ENCODE data around the gene RAD51B.

DNA sequence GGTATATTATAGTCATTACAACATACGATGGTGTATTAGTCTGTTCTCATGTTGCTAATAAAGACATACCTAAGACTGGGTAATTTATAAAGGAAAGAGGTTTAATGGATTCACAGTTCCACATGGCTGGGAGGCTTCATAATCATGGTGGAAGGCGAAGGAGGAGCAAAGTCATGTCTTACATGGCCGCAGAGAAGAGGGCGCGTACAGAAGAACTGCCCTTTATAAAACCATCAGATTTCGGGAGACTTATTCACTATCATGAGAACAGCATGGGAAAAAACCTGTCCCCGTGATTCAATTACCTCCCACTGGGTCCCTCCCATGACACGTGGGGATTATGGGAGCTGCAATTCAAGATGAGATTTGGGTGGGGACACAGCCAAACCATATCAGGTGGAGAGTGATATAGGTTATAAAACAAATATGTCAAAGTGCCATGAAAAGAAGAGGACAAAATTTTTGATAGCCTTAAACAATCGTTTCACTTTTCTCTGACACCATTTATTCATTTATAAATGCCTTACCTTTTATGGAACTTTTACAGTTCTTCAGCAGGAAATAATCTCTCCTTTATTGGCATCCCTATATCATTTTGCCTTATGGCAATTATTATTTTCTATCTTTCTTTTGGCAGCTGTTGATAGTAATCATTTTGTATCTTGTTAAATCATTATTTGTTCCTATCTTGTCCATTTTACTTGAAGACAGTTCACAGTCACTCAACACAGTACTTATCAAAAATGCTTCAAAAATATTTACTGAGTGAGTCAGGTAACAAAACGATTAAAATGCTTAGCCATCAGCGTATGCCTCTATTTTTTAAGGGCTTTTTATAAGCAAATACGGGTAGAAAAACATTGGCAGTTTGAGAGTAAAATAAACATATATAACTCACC, 196.0 kb downstream of the RAD51B start:
- TF ChIP-seq CTCF (optimal IDR thresholded peaks at IDR 0.05 in 1 of 3, IDR thresholded peaks at IDR 0.05 in 1 of 3, conservative IDR thresholded peaks at IDR 0.05 in 1 of 3; ENCODE audit: extremely low read depth in 1 of 3, insufficient read depth in 2 of 3, low read length in 3 of 3): no peak
- no peak for TF ChIP-seq EZH2 (IDR thresholded peaks at IDR 0.05; ENCODE audit: low read length)

Data from keratinocyte (primary cell).